Endothelial cell of umbilical vein (primary cell): ENCODE measurements around the gene HAX1. TPM values are rescaled to one million over a fixed set of nuclear protein-coding genes. Genes with fewer than 3 reads are reported as not detected.

Experiments
- BruUV-seq: library from RNA; stranded (reverse); fragments of 400-500 nt; replicated peaks from 2 replicates; lab custom pipeline; 2021; lab: Mats Ljungman, UMichigan
- CTCF ChIA-PET: fragments of 300-600, 350-600 bp; sonication (Branson Sonifier 250); formaldehyde crosslinking; loops from one replicate; lab custom pipeline; 2021; ENCODE audit warnings: antibody characterized with exemption, inconsistent platforms; lab: Charles Lee
- POLR2A ChIA-PET: fragments of 300-600, 350-600 bp; sonication (Branson Sonifier 250); formaldehyde crosslinking; loops from one replicate; lab custom pipeline; 2021; ENCODE audit warnings: antibody characterized with exemption, inconsistent platforms; lab: Charles Lee
- DNase-seq: peaks from one replicate; pipeline ENCODE4 v3.0.0-alpha.2; 2011; ENCODE audit warnings: low read depth, low spot score
- FAIRE-seq: peaks from 2 replicates; lab custom pipeline; 2011; peaks lifted over from hg19 to GRCh38; lab: Jason Lieb, UNC
- H2AFZ ChIP-seq: 2 replicates; pipeline ENCODE4 v1.6.0; 2012; ENCODE audit warnings: low read depth, low read length, control low read depth, inconsistent platforms
- H3K27ac ChIP-seq: 2 replicates; pipeline ENCODE4 v1.5.1; 2011; ENCODE audit warnings: low read depth, mild to moderate bottlenecking, control low read depth, low read length, moderate library complexity; ENCODE audit not compliant: insufficient read depth
- H3K27me3 ChIP-seq, 2 experiments: 2 replicates each; pipeline versions ENCODE4 v1.6.0 to v1.6.1; 2011; ENCODE audit warnings: low read length in 2 of 2, mixed read lengths in 1 of 2; ENCODE audit not compliant: control insufficient read depth in 2 of 2, insufficient read depth in 2 of 2
- H3K36me3 ChIP-seq, 2 experiments: 2 replicates in 1 of 2; 3 replicates in 1 of 2; pipeline ENCODE4 v1.5.1; 2011; ENCODE audit warnings: low read length in 2 of 2, mild to moderate bottlenecking in 1 of 2, moderate library complexity in 1 of 2; ENCODE audit not compliant: control insufficient read depth in 2 of 2, insufficient read depth in 2 of 2; ENCODE audit errors: extremely low read depth in 1 of 2
- H3K4me1 ChIP-seq: 3 replicates; pipeline ENCODE4 v1.5.1; 2011; ENCODE audit warnings: mild to moderate bottlenecking, low read length; ENCODE audit not compliant: control insufficient read depth, insufficient read depth; ENCODE audit errors: extremely low read depth
- H3K4me2 ChIP-seq: 2 replicates; pipeline ENCODE4 v1.6.1; 2011; ENCODE audit warnings: low read length, control low read depth, mixed read lengths; ENCODE audit not compliant: insufficient read depth
- H3K4me3 ChIP-seq, 3 experiments: fragments of 200-600 bp in 1 of 3; sonication (generic), shearing (Covaris generic) in 1 of 3; replicated peaks in 1 of 3; 2 replicates each; pipeline ENCODE4 v1.5.1; 2011 to 2016; ENCODE audit warnings: control low read depth in 3 of 3, low read length in 3 of 3, mild to moderate bottlenecking in 2 of 3, inconsistent platforms in 1 of 3, low read depth in 1 of 3, moderate library complexity in 1 of 3; ENCODE audit not compliant: insufficient read depth in 1 of 3
- H3K79me2 ChIP-seq: 2 replicates; pipeline ENCODE4 v1.6.0; 2012; ENCODE audit warnings: low read length, inconsistent platforms; ENCODE audit not compliant: control insufficient read depth, insufficient read depth
- H3K9ac ChIP-seq: replicated peaks from 2 replicates; pipeline ENCODE3; 2011; ENCODE audit warnings: low read length, control low read depth; ENCODE audit not compliant: insufficient read depth; ENCODE audit errors: extremely low read depth
- H3K9me1 ChIP-seq: replicated peaks from 3 replicates; pipeline ENCODE4 v1.6.0; 2011; ENCODE audit warnings: mild to moderate bottlenecking, low read length; ENCODE audit not compliant: control insufficient read depth, insufficient read depth; ENCODE audit errors: extremely low read depth
- H3K9me3 ChIP-seq: replicated peaks from 2 replicates; pipeline ENCODE4 v1.5.1; 2012; ENCODE audit warnings: low read length, inconsistent platforms; ENCODE audit not compliant: control insufficient read depth, insufficient read depth
- H4K20me1 ChIP-seq: replicated peaks from 2 replicates; pipeline ENCODE3; 2011; ENCODE audit warnings: mild to moderate bottlenecking, low read length; ENCODE audit not compliant: control insufficient read depth, insufficient read depth; ENCODE audit errors: extremely low read depth
- EZH2 ChIP-seq: IDR thresholded peaks from 2 replicates; pipeline ENCODE4 v1.6.1; 2012; ENCODE audit warnings: borderline replicate concordance, low read depth, mild to moderate bottlenecking, moderate library complexity, low read length, inconsistent platforms; ENCODE audit not compliant: severe bottlenecking
- FOS ChIP-seq: IDR thresholded peaks from 2 replicates; pipeline ENCODE4 v1.6.1; 2011; ENCODE audit warnings: mild to moderate bottlenecking, low read length, moderate library complexity, borderline replicate concordance; ENCODE audit not compliant: insufficient read depth
- GATA2 ChIP-seq: IDR thresholded peaks from 2 replicates; pipeline ENCODE4 v1.7.0; 2011; ENCODE audit warnings: low read depth, mild to moderate bottlenecking, moderate library complexity, mixed read lengths, low read length; ENCODE audit not compliant: insufficient read length, insufficient read depth
- JUN ChIP-seq: IDR thresholded peaks from 2 replicates; pipeline ENCODE4 v1.6.1; 2011; ENCODE audit warnings: borderline replicate concordance, low read depth; ENCODE audit not compliant: insufficient read length, insufficient read depth
- MYC ChIP-seq: IDR thresholded peaks from one replicate; pipeline ENCODE4 v1.6.1; 2011; ENCODE audit warnings: mild to moderate bottlenecking, low read depth, low read length
- POLR2A ChIP-seq: IDR thresholded peaks from 2 replicates; pipeline ENCODE4 v1.6.1; 2012; ENCODE audit warnings: low read depth, mild to moderate bottlenecking, control low read depth, low read length
- POLR2AphosphoS5 ChIP-seq: IDR thresholded peaks from 2 replicates; pipeline ENCODE4 v1.6.1; 2012; ENCODE audit warnings: low read depth, mild to moderate bottlenecking, control low read depth, low read length, moderate library complexity; ENCODE audit not compliant: insufficient read depth
- dilution Hi-C: fragments of 300-500 bp; cut with MboI; formaldehyde crosslinking; loops from one replicate; pipeline ENCODE4 v1.15.0; 2019; ENCODE audit warnings: low sequenced_read_pairs; ENCODE audit not compliant: extremely low pct_ligation_motif_present
- intact Hi-C: fragments of 100-400 bp; cut with micrococcal nuclease; formaldehyde crosslinking; loops from one replicate; pipeline ENCODE4 v1.10.0; 2022
- polyA plus RNA-seq, 4 experiments: library from polyadenylated mRNA; depleted of rRNA in 3 of 4; stranded (reverse) in 3 of 4; unstranded in 1 of 4; fragments of >200 nt; gene quantifications; 2 replicates each; pipeline versions ENCODE4 v1.2.1 to v1.2.3, GENCODE V29; 2011 to 2012; ENCODE audit warnings: missing spikeins in 1 of 4
- total RNA-seq: library from RNA; stranded (reverse); gene quantifications from 2 replicates; pipeline ENCODE4 v1.2.3, GENCODE V29; 2021
- TF ChIP-seq, protein P1 (sequence below): IDR thresholded peaks from 2 replicates; pipeline ENCODE4 v1.6.1; 2011; ENCODE audit not compliant: insufficient read depth, insufficient read length
- TF ChIP-seq, protein P2 (sequence below), 2 donors: IDR thresholded peaks; 1 replicate in 1 of 2; 2 replicates in 1 of 2; pipeline ENCODE4 v1.5.1; 2011; ENCODE audit warnings: low read length in 2 of 2, mild to moderate bottlenecking in 2 of 2, moderate library complexity in 2 of 2, control low read depth in 1 of 2, inconsistent platforms in 1 of 2, low read depth in 1 of 2; ENCODE audit not compliant: insufficient read depth in 1 of 2; ENCODE audit errors: extremely low read depth in 1 of 2

The HAX1 gene
- total and polyA plus RNA-seq, 2 donors (not counting 3 experiments of a cell fraction or from before 2014, with no cell fraction given): 78.4 to 95.3 TPM

DNA sequence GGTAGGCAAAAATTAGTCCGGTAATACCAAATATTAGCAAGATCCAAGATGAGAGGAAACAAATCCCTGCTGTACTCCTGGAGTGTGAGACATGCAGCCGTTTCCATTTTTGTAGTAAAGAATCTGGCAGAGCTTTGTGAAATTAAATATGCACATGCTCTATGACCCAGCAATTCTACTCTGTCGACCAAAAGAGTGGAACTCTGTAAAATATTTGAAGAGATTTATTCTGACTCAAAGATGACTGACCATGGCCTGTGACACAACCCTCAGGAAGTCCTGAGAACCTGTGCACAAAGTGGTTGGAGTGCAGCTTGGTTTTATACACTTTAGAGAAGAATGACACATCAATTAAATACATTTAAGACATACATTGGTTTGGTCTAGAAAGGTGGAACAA lies 16.2 kb downstream of the HAX1 start:
- CTCF ChIA-PET: interaction anchor here (1.0 kb wide), 2 partner anchors 15 to 46 kb away, joined by 3 to 4 read pairs; no protein-coding TSS in a partner anchor
- H3K27me3 ChIP-seq: peaks cover 0 to 4% of the 10 kb centered on the region in 2 experiments
- H3K4me3 ChIP-seq: no peak overlapping the region
- H3K4me1 ChIP-seq: no peaks in the 10 kb centered on the region
- H3K27ac ChIP-seq: no peak overlapping the region
- H3K9ac ChIP-seq: no peak overlapping the region
- BruUV-seq: no TSS peak
- no peaks in the 10 kb centered on the region for H3K9me1 ChIP-seq
- H2AFZ ChIP-seq: no peak overlapping the region
- dilution Hi-C loops (no loop called here), intact Hi-C loops (no loop called here)
- H3K9me3 ChIP-seq: no peaks in the 10 kb centered on the region
- FAIRE-seq (no peak), DNase-seq (no peak)
- no peaks in the 10 kb centered on the region for H4K20me1 ChIP-seq
- no peak overlapping the region for H3K4me2 ChIP-seq
- H3K36me3 ChIP-seq: no peaks in the 10 kb centered on the region
- TF ChIP-seq JUN (no peak), POLR2AphosphoS5 (no peak), POLR2A (no peak)
- POLR2A ChIA-PET: no interaction called here
- no peaks in the 10 kb centered on the region for H3K79me2 ChIP-seq

DNA sequence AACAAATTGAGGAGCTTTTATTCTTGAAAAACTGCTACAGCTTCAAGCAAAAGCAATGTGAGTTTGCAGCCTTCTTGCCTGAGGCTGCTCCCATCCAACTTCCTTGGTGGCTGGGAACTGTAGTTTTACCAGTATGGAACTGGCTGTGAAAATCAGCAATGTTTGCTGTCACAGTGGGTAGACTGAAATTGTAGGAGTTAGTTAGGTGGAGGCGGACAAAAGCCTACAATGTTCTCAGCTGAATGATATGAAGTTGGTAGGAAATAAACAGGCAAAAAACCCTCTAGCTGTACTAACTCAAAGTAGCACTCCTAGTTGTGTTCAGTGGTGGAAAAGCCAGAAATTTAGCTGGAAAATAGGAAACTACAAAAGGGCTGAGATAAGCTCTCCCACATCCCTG lies 18.5 kb downstream of the HAX1 start:
- Histone ChIP-seq H3K4me3 (no peak overlapping the region), H4K20me1 (no peaks in the 10 kb centered on the region), H3K4me1 (no peaks in the 10 kb centered on the region), H3K27ac (no peak overlapping the region), H3K36me3 (no peaks in the 10 kb centered on the region), H3K79me2 (no peaks in the 10 kb centered on the region), H3K9me1 (no peaks in the 10 kb centered on the region), H2AFZ (no peak overlapping the region), H3K27me3 (peaks cover 0 to 4% of the 10 kb centered on the region in 2 experiments), H3K4me2 (no peak overlapping the region), H3K9ac (no peak overlapping the region), H3K9me3 (peaks cover 2% of the 10 kb centered on the region)
- intact Hi-C loops: no loop called here
- TF ChIP-seq POLR2AphosphoS5 (no peak), FOS (no peak), JUN (no peak), GATA2 (no peak), EZH2 (no peak), POLR2A (no peak), MYC (no peak)
- TF ChIP-seq, protein P1, sequence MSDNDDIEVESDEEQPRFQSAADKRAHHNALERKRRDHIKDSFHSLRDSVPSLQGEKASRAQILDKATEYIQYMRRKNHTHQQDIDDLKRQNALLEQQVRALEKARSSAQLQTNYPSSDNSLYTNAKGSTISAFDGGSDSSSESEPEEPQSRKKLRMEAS: no peak
- TF ChIP-seq, protein P2, sequence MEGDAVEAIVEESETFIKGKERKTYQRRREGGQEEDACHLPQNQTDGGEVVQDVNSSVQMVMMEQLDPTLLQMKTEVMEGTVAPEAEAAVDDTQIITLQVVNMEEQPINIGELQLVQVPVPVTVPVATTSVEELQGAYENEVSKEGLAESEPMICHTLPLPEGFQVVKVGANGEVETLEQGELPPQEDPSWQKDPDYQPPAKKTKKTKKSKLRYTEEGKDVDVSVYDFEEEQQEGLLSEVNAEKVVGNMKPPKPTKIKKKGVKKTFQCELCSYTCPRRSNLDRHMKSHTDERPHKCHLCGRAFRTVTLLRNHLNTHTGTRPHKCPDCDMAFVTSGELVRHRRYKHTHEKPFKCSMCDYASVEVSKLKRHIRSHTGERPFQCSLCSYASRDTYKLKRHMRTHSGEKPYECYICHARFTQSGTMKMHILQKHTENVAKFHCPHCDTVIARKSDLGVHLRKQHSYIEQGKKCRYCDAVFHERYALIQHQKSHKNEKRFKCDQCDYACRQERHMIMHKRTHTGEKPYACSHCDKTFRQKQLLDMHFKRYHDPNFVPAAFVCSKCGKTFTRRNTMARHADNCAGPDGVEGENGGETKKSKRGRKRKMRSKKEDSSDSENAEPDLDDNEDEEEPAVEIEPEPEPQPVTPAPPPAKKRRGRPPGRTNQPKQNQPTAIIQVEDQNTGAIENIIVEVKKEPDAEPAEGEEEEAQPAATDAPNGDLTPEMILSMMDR (IDR thresholded peaks at IDR 0.05; ENCODE audit: extremely low read depth in 1 of 2, insufficient read depth in 1 of 2, low read depth in 1 of 2, low read length in 2 of 2): no peak
- ChIA-PET CTCF (interaction anchor here (1.2 kb wide), 1 partner anchor 44 kb away, joined by 3 read pairs; no protein-coding TSS in a partner anchor), POLR2A (no interaction called here)
- dilution Hi-C loops: no loop called here
- DNase-seq: no peak
- BruUV-seq: no TSS peak
- no peak for FAIRE-seq
